Skin of body (tissue), 2 donors: Measurements from ENCODE around the gene TRMO. TPM values are rescaled to one million over a fixed set of nuclear protein-coding genes. Genes with fewer than 3 reads are reported as not detected.
"Not testable (repeated sequence)": the region's sequence is repeated elsewhere in the genome, so short reads cannot be mapped to it uniquely, and the experiment has no call there.

Experiments used
- DNase-seq: peaks from one replicate; lab custom pipeline; 2025; lab: John Stamatoyannopoulos, UW
- total RNA-seq: library from RNA; depleted of rRNA; stranded (reverse); fragments of >200 nt; gene quantifications from one replicate; pipeline ENCODE4 v1.2.3, GENCODE V29; 2014

Gene TRMO, protein sequence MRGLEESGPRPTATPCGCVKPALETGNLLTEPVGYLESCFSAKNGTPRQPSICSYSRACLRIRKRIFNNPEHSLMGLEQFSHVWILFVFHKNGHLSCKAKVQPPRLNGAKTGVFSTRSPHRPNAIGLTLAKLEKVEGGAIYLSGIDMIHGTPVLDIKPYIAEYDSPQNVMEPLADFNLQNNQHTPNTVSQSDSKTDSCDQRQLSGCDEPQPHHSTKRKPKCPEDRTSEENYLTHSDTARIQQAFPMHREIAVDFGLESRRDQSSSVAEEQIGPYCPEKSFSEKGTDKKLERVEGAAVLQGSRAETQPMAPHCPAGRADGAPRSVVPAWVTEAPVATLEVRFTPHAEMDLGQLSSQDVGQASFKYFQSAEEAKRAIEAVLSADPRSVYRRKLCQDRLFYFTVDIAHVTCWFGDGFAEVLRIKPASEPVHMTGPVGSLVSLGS
- total RNA-seq, result 10.6 TPM

DNA sequence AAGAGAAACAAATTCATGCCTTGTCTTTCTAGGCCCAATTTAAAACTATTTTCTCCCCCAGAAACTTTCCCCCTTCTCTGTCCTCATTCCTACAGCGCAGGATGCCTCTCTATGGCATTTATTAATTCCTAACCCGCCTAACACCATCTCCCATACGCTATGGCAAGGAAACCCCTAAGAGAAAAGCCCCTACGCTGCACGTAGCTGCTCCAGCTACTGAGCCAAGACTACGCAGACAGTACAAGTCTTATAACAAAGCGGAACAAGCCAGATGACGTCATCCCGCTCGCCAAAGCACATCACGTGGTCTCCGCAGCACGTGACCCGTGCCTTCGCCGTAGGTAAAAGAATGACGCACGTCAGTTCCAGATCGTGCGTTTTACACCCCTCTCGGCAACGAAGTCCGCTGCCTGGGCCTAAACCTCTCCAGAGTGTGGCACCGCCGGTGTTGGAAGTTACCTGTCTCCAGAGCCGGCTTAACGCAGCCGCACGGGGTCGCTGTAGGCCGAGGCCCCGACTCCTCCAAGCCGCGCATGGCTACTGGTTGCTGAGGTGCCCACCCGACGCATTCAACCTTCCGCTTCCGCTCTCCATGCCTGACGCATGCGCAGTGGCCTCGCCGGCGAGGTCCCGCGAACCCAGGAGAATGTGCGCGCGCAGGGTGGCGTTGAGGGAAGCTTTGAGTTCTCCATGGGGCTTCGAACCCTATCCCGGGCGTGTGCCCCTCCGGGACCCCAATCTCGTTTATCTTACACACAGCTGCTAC, at the start of gene TRMO:
TSS of gene TRMO (minus strand) at position 542 of the 766 bp plus-strand sequence. CDS start at position 535, 7 bp downstream.
- peak; percentile 98 for DNase-seq

DNA sequence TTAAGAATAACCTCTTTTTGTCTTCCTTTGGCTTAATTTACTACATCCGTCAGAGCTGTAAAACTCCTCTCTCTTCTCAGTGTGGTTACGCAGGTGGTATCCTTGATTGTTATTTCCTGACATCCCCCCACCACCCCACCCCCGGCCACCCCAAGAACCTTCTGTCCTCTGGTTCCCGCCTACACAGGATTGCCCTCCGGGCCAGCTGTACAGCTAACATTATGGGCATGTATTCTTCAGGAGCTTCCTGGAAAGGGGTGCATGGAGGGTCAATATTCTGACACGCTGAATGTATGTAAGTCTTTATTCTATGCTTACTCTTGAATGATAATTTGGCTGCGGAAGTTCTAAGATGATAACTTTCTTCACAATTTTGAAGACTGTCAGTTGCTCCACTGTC, 47.9 kb upstream of the TRMO start:
- DNase-seq, result no peak

DNA sequence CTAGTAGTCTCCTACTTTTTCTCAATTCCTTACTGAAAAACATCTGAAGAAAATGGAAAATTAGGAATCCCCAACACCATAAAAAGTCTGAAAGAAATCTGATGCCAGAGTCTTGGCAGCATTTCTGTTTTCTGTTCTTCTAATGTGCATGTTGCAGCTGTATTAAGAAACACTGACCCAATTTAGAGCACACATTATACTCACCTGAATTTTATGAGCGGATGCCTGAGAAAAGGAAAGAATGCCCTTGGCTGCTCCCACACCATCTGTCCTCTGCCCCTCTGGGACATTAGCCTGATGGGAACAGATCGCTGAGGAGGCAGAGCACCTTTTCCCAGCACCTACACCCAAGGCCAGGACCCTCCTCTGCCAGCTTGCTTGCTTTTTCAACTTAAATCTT, 46.7 kb upstream of the TRMO start:
- DNase-seq, result no peak

- no peak for DNase-seq
Observed at GRCh38 chr9:97966493-97966892, 44.2 kb upstream of the TRMO start.

- DNase-seq, result no peak
Observed at GRCh38 chr9:97964901-97965300, 42.6 kb upstream of the TRMO start.

DNA sequence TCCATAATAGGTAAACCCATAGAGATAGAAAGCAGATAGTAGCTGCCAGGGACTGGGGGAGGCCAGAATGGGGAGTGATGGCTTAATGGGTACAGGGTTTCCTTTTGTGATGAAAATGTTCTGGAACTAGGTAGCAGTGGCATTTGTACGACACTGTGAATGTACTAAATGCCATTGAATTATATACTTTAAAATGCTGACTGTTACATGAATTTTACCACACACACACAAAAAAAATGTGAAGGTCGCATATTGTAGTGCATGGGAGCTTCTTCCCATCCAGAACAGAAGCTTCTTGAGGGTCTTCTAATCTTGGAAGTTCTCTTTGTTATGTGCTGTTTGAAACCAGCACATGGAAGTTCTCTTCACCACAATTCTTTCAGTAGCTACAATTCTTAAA, 40.9 kb upstream of the TRMO start:
- no peak for DNase-seq

GRCh38 chr9:97962575-97962974, 40.3 kb upstream of the TRMO start:
- DNase-seq, result no peak

DNA sequence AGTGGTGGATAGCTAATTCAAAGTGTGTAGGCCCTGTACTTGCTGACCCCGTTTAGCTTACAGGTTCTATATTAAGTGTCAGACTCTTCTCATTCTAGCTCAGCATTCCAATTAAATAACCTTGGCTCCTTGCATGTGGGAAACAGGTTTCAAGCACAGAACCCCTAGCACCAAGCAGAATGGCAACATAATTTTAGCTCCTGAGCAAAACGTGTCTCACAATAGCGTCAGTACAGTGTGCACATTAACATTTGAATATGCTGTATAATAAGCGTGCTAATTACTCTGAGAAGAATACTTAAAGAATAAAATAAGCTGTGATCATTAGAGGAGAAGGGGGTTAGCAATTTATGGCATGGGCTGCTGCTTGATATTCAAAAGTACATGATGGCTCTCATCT, 39.8 kb upstream of the TRMO start:
- DNase-seq, result no peak

DNA sequence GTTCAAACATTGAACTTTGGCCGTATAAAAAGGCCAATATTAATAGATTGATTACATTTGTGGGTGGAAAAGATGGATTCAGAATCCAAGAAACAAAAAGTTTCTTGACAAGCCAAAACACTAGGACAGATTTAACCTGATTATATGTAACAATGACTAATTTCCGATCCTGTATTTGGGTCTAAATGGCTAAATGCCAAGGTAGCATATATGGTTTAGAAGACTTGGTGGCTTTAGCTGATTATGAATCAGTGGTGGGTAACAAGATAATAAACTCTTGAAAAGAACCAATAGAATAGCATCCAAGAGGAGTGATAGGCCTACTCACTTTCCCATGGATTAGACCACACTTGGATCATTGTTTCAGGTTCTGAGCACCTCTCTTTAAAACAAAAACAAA, 39.1 kb upstream of the TRMO start:
- DNase-seq, result no peak

GRCh38 chr9:97960678-97961328, 38.5 kb upstream of the TRMO start:
- DNase-seq, result not testable (repeated sequence)

GRCh38 chr9:97959585-97959984, 37.3 kb upstream of the TRMO start:
- no peak for DNase-seq

DNA sequence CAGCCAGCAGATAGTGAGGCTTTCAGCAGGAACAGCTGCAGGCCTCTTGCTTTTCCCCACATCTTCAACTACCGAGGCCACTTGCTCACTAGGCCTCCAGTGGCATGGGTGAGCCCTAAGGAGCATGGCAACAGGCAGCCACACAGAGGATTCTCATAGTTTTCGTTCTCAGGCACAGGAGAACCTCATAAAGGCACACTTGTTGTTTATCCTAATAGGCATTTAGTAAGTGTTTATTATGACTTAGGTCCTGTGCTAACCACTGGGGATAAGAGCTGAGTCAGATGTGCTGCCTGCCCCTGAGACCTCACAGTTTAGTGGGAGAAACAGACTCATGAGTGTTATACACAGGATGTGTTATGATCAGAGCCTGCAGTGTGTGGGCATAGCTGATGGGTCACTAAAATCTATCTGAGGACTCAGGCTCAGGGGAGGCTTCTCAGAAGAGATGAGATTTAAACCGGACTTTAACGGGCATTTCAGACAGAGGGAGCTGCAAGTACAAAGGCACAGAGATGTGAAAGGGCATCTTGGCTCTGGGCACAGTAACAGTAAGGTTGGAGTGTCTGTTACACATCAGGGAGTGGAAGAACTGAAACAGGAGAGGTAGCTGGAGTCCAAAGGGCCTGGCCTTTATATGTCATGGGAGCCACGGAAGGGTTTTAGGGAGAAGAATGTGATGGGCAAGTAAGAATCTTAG, 36.7 kb upstream of the TRMO start:
- no peak for DNase-seq

DNA sequence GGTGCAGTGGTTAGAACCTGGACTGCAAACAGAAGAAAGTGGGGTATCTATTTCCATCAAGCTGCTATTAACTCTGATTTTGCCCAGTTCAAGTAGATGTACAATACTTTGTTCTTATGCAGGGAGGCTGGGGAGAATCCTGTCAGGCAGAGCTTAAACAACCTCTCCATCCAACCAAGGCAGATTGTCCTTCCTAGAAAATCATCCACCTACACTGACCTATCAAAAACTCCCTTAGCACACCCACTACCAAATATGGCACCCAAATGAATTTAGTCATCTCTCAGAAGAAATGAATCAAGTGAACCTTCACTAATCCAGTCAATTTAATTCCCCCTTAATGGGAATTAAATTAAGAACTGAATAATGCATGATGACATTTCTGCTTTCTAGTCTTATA, 34.0 kb upstream of the TRMO start:
- no peak for DNase-seq

DNA sequence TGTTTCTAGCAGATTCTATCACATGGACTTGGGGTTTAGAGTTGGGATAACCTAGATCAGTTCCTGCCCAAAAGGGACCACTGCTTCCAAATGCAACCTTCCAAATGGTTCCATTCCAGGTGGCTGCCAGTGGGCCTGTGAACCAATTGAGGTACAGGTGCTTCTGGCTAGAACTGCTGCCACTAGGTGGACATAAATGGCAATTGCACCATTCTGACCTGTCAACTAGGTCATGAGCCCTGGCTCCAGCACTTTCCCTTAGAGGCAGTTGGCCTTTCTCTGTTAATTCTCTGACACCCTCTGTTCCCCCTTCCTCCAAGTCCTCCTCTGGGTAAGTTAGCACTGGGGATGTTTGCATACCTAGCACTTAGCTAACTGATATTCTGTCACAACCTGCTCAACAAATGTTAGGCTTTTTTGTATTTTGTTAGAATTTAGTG, 32.3 kb upstream of the TRMO start:
- no peak for DNase-seq

GRCh38 chr9:97950873-97951272, 28.6 kb upstream of the TRMO start:
- not testable (repeated sequence) for DNase-seq

- not testable (repeated sequence) for DNase-seq
Observed at GRCh38 chr9:97947094-97947493, 24.8 kb upstream of the TRMO start.

GRCh38 chr9:97945470-97945869, 23.2 kb upstream of the TRMO start:
- DNase-seq, result not testable (repeated sequence)

DNA sequence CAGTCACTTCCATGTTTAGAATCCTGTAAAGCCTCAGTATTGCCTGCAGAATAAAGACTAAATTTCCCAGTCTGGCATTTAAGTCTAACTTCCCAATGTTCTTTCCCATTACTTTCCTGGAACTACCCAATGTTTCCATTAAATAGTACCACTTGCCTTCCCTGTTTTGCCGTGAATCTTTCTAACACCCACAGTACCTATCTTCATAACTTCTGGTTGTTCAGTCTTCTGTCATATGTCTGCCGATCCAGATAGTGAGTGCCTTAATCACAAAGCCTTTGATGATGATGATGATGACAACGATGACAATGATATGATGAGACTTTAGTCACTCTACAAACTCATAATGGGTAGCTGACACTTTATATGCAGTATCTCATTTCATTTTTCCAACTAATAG, 22.3 kb upstream of the TRMO start:
- DNase-seq, result no peak

DNA sequence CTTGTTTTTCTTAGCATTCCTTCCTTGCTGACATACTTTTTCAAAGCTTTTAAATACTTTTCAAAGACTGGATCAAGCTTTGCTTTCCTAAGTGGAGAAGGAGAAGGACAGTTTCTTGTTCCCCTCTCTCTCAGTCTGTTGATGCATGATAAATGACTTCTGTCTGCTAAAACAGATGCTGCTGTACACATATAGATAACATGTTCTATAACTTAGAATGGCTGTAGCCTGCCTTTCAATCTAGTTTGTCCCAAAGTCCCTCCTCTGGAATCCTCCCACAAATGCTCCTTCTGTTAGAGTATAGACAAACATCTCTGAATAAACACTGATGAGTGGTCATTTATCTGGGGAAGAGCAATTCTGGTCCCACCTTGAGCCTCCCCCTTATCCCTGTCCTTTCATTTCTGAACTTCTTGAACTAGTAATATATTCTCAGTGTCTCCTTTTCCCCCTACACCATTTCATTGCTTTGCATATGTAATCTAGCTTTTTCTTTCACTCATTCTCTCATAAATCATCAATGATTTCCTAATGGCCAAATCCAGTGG, 21.1 kb upstream of the TRMO start:
- no peak for DNase-seq

DNA sequence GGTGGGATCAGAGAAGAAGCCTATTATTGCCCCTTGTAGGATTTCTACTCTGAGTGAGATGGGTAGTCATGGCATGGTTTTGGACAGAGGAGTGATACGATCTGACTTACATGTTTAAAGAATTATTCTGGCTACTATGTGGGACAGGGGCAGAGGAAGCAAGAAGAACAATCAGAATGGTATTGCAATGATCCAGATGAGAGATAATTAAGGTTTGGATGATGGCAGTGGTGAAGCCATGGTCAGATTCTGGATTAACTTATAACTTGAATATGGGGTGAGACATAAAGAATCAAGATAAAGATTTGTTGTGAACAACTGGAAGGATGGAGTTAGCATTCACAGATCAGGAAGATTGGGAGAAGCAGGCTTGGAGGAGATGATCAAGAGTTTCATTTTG, 19.0 kb upstream of the TRMO start:
- DNase-seq, result no peak

DNA sequence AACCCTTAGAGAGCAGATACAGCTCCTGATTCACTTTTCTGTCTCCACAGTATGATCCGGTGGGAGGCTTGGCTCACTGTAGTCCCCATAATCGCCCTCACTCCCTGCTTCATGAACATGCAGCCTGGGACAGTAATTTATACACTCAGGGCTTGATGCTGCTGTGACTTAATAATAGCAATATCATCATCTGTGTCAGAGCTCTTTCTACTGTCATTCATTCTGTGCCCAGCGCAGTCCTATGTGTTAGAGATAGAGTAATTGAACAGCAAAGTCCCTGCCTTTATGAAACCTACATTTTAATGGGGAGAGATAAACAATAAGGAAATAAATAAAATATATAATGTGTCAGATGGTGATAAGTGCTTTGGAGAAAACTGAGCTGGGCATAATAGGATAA, 18.4 kb upstream of the TRMO start:
- DNase-seq, result no peak
